Activated CD4-positive, alpha-beta T cell treated with anti-CD3 and anti-CD28 coated beads, Interleukin-2, amount 50 U/mL, for 24 hours (primary cell): ENCODE results near the gene RYR3.

Experiments used
- DNase-seq, 2 donors: peaks; one replicate each; pipeline ENCODE4 v3.0.0-alpha.2; 2020; ENCODE audit warnings: low read depth in 1 of 2, low spot score in 1 of 2

RYR3 gene

DNA sequence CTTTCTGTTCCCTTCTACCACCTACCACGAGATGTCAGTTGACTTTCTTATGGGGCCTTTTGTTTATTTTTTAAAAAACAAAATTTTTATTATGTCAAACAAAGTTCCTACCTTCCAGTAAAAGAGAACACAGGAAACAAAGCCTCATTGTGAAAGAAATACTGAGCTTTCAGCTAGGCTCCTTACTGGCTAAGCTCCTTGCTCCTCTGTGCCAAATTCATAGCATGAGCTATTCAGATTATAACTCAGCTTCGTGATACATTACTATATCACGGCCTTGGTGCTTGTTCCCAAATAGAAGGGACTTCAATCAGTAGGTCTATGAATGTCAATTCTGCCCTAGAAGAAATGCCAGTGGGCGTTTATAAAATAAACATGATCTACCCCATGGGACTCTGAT, 511.7 kb downstream of the RYR3 start:
- DNase-seq = no peak

GRCh38 chr15:33823119-33823518, 512.4 kb downstream of the RYR3 start:
- no peak for DNase-seq

GRCh38 chr15:33825453-33825852, 514.7 kb downstream of the RYR3 start:
- DNase-seq = no peak

DNA sequence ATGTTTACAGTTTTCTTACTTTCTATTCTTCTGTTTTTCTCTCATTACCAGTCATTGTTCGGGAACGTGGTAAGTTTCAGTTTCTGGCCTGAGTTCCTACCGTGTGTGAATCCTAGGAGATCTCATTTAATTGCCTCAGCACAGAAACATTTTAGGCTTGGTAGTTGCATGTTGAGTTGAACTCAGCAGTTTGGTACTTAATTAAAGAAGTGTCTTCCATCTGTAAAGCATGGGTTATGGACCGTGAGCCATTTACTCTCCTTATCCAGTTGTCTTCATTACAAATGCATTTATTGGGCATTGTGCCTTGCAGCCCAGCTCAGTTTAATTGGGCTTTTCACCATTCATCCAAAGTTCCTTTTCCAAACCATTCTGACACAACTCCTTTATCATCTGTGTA, 515.4 kb downstream of the RYR3 start:
- no peak for DNase-seq

- no peak for DNase-seq
Measured at GRCh38 chr15:33830351-33830750, 519.6 kb downstream of the RYR3 start.

DNA sequence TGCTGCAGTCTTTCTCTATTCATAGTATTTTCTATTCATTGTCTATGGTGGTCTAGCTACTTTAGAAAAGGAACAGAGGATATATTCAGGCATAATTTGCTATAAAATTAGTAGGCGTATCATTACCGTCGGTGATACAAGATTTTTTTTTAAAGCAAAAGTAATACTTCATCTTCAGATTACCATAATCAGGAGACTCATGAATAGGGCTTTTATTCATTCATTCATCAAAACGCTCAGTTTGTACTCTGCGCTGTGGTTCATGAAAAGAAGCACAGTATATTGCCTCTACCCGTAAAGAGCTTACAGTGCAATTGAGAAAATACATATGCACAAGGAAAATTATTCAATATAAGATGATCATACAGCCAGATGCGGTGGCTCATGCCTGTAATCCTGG, 520.9 kb downstream of the RYR3 start:
- DNase-seq = no peak

- DNase-seq = no peak
Measured at GRCh38 chr15:33834892-33835743, 524.4 kb downstream of the RYR3 start.

GRCh38 chr15:33837294-33837693, 526.5 kb downstream of the RYR3 start:
- no peak for DNase-seq

GRCh38 chr15:33839540-33839939, 528.8 kb downstream of the RYR3 start:
- no peak for DNase-seq

- no peak for DNase-seq
Measured at GRCh38 chr15:33840615-33841014, 529.8 kb downstream of the RYR3 start.

DNA sequence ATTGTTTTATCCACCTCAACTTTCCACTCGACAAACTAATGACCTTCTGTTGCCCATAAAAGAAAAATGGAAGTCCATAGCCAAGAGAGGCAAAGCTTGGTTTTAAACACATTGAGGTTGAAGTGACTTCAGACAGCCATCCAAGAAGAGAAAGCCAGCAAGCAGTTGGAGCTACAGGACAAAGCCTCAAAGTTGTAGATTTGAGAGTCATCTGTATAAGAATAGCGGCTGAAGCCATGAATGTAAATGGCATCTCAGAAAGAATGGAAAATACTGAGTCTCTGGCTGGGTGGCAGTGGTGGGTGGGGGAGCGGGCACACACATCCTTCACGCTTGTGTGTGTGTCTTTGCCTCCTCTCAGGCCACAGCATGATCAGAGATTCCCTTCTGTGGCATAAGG, 533.4 kb downstream of the RYR3 start:
- no peak for DNase-seq

DNA sequence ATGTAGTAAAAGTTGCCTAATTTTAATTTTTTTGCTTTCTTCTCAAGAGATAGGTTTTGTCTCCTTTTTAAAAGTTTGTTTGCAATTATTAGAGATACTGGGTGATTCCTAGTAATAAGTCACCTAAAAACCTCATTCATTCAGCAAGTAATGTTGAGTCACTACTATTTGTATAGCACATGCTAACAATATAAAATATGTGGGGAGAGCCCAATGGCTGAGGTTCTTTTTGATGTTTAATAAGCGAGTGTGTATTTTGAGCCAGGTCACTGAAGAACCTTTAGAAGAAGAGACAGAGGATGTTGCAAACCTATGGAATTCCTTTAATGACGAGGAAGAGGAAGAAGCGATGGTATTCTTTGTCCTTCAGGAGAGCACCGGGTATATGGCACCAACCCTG, 533.8 kb downstream of the RYR3 start:
- DNase-seq = no peak

DNA sequence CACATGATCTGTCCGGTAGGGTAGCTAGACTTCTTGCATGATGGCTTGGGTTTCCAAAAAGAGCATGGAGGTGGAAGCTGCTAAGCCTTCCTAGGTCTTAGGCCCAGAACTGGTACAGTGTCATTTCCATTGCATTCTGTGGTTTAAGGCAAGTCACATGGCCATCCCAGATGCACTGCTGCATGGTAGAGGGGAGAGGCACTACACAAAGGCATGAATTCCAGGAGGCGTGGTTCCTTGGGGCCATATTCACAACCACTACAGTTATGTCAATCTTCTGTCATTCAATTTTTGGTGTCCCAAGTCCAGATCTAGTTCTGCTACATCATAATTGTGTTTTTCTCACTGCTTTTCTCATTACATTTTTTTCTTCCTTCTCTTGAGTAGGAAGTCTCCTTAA, 535.4 kb downstream of the RYR3 start:
- no peak for DNase-seq

DNA sequence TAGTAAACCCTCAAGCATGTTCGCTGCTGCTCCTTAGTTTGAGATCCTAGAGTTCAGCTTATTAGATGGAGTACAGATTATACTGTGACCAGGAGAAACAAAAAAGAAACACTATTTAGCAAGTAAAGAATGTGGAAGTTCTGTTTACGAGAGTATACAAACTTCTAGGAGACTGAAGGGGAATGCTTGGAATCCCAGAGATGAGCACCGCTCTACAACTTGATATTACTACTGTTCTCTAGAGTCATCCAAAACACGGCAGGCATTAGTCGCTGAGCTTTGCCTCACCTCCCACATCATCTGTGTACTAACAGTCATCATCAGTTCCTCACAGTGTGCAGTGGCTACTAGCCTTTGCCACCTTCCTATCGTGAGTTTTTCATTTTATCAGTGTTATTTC, 536.1 kb downstream of the RYR3 start:
- DNase-seq = no peak

DNA sequence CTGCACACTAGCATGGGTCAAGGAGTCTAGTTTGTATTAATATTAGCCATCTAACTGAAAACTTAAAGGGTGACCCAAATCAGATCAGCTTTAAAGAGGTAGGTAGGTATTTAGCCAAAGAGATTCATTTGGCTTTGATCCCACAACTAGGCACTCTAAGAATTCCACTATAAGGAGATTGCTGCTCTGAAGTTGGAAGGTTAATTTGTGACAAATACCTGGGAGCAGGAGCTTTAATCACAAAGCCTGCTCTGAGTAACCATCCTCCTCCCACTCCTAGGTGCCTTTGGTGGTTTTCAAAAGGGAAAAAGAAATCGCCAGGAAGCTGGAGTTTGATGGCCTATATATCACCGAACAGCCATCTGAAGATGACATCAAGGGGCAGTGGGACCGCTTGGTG, 537.2 kb downstream of the RYR3 start:
- DNase-seq = no peak

GRCh38 chr15:33851079-33851478, 540.3 kb downstream of the RYR3 start:
- DNase-seq = no peak

- DNase-seq = no peak
Measured at GRCh38 chr15:33852094-33852493, 541.3 kb downstream of the RYR3 start.

GRCh38 chr15:33852570-33852969, 541.8 kb downstream of the RYR3 start:
- no peak for DNase-seq

DNA sequence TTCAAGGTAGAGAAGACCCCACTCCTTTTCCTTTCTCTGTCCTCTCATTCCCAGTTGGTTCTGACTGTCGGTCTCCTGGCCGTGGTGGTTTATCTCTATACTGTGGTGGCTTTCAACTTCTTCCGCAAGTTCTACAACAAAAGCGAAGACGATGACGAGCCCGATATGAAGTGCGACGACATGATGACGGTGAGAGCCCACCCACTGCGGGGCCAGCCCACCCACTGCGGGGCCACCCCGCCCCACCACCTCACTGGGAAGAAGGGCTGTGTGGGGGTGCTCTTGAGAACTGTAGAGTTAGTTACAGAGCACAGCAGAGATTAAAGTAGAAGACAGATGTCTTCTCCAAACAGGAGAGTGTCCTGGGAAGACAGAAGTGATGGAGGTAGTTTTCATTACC, 547.0 kb downstream of the RYR3 start:
- no peak for DNase-seq

GRCh38 chr15:33858836-33859235, 548.1 kb downstream of the RYR3 start:
- DNase-seq = no peak

- no peak for DNase-seq
Measured at GRCh38 chr15:33859992-33860545, 549.3 kb downstream of the RYR3 start.

DNA sequence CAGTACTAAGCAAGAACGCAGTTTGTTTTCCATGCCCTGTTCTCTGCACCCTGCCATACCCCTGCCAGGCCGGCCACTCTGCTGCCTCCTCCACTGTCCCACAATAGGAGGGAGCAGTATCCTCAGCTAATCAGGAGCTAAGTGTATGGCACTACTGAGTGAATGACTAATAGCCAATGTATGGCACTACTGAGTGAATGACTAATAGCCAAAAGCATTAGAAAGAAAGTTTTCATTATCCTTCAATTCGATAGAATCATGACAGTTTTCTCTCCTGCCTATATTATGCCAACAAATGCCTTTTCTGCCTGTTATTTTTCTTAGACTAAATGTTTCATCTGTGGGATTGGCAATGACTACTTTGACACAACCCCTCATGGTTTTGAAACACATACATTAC, 550.0 kb downstream of the RYR3 start:
- DNase-seq = no peak
